Measurements from ENCODE around the gene ARL5C. TPM values are rescaled to one million over a fixed set of nuclear protein-coding genes. Genes with fewer than 3 reads are reported as not detected.

ARL5C gene
- total and polyA plus RNA-seq, 2 experiments from 2014 or later = not detected

- no peak overlapping the region for H3K27ac ChIP-seq
- H3K27me3 ChIP-seq = peaks cover 10% of the 10 kb centered on the region
- H3K9me3 ChIP-seq (ENCODE audit: low read depth) = no peaks in the 10 kb centered on the region
- TF ChIP-seq EZH2phosphoT487 (IDR thresholded peaks at IDR 0.05; ENCODE audit: low read depth, severe bottlenecking, unreplicated experiment) = no peak
- no peak for TF ChIP-seq CTCF (IDR thresholded peaks at IDR 0.05; ENCODE audit: poor library complexity)
- TF ChIP-seq EZH2 (IDR thresholded peaks at IDR 0.05; ENCODE audit: borderline replicate concordance) = no peak
- no peak overlapping the region for H3K4me3 ChIP-seq
- peaks cover 11% of the 10 kb centered on the region for H4K20me1 ChIP-seq (ENCODE audit: insufficient read depth, poor library complexity, severe bottlenecking)
- H3K79me2 ChIP-seq = peaks cover 23% of the 10 kb centered on the region
- H2AFZ ChIP-seq = no peak overlapping the region
- no peaks in the 10 kb centered on the region for H3K36me3 ChIP-seq (replicated peaks; ENCODE audit: insufficient read depth, low read depth)
- WGBS (ENCODE audit: low lambda C conversion rate, missing lambda C conversion rate) = 97% methylated on average over 3 of the region's 3 CpGs
- no peaks in the 10 kb centered on the region for H3K9me2 ChIP-seq (replicated peaks; ENCODE audit: insufficient read depth)
- H3K4me1 ChIP-seq (ENCODE audit: insufficient read depth) = peaks cover 21% of the 10 kb centered on the region
- no peak for DNase-seq (ENCODE audit: low spot score)
- no peak overlapping the region for H3K4me2 ChIP-seq
These were observed 39.2 kb upstream of the ARL5C start for GRCh38 chr17:39205112-39205526.

GRCh38 chr17:39204245-39204644 is 38.3 kb upstream of the ARL5C start:
- no peaks in the 10 kb centered on the region for H3K9me2 ChIP-seq (replicated peaks; ENCODE audit: insufficient read depth)
- H3K4me2 ChIP-seq = no peak overlapping the region
- peaks cover 11% of the 10 kb centered on the region for H4K20me1 ChIP-seq (ENCODE audit: insufficient read depth, poor library complexity, severe bottlenecking)
- H3K79me2 ChIP-seq = peaks cover 23% of the 10 kb centered on the region
- peaks cover 13% of the 10 kb centered on the region for H3K4me1 ChIP-seq (ENCODE audit: insufficient read depth)
- no peak overlapping the region for H3K4me3 ChIP-seq
- no peaks in the 10 kb centered on the region for H3K36me3 ChIP-seq (replicated peaks; ENCODE audit: insufficient read depth, low read depth)
- TF ChIP-seq EZH2 (IDR thresholded peaks at IDR 0.05; ENCODE audit: borderline replicate concordance) (no peak), EZH2phosphoT487 (IDR thresholded peaks at IDR 0.05; ENCODE audit: low read depth, severe bottlenecking, unreplicated experiment) (no peak), CTCF (IDR thresholded peaks at IDR 0.05; ENCODE audit: poor library complexity) (no peak)
- H3K27me3 ChIP-seq = peaks cover 1% of the 10 kb centered on the region
- H3K27ac ChIP-seq = no peak overlapping the region
- 88% methylated on average over 8 of the region's 8 CpGs for WGBS (ENCODE audit: low lambda C conversion rate, missing lambda C conversion rate)
- no peak for DNase-seq (ENCODE audit: low spot score)
- no peaks in the 10 kb centered on the region for H3K9me3 ChIP-seq (ENCODE audit: low read depth)
- H2AFZ ChIP-seq = no peak overlapping the region

- Histone ChIP-seq H2AFZ (no peak overlapping the region), H4K20me1 (ENCODE audit: insufficient read depth, poor library complexity, severe bottlenecking) (peaks cover 11% of the 10 kb centered on the region), H3K27me3 (no peaks in the 10 kb centered on the region), H3K9me2 (replicated peaks; ENCODE audit: insufficient read depth) (no peaks in the 10 kb centered on the region), H3K4me2 (peak overlapping the region; percentile 96), H3K36me3 (replicated peaks; ENCODE audit: insufficient read depth, low read depth) (no peaks in the 10 kb centered on the region), H3K9me3 (ENCODE audit: low read depth) (no peaks in the 10 kb centered on the region), H3K79me2 (peaks cover 28% of the 10 kb centered on the region), H3K4me1 (ENCODE audit: insufficient read depth) (peaks cover 16% of the 10 kb centered on the region), H3K4me3 (peak overlapping the region; percentile 40), H3K27ac (peak overlapping the region; percentile 93)
- TF ChIP-seq EZH2 (IDR thresholded peaks at IDR 0.05; ENCODE audit: borderline replicate concordance) (no peak), EZH2phosphoT487 (IDR thresholded peaks at IDR 0.05; ENCODE audit: low read depth, severe bottlenecking, unreplicated experiment) (no peak), CTCF (IDR thresholded peaks at IDR 0.05; ENCODE audit: poor library complexity) (no peak)
- DNase-seq (ENCODE audit: low spot score) = no peak
- 60% methylated on average over 11 of the region's 11 CpGs for WGBS (ENCODE audit: low lambda C conversion rate, missing lambda C conversion rate)
These were observed 35.1 kb upstream of the ARL5C start for GRCh38 chr17:39200957-39201510.
